Left lung (tissue), 10 donors: ENCODE measurements around the gene GIPC3. TPM values are rescaled to one million over a fixed set of nuclear protein-coding genes. Genes with fewer than 3 reads are reported as not detected.

Source experiments
- ATAC-seq: fragments of 200-7000 bp; cut with Tn5 transposase; one replicate; pipeline ENCODE4 v1.9.1; 2020; ENCODE audit warnings: moderate library complexity
- DNase-seq, 4 donors: peaks; one replicate each; pipeline ENCODE4 v3.0.0-alpha.2; 2013 to 2020
- H3K27ac ChIP-seq, 2 donors: fragments of 200-600 bp; sonication (generic) in 1 of 2; one replicate each; pipeline versions ENCODE4 v1.5.0 to v1.8.0; 2020 to 2021
- H3K27me3 ChIP-seq, 2 donors: fragments of 200-600 bp; sonication (generic) in 1 of 2; one replicate each; pipeline versions ENCODE4 v1.5.0 to v1.8.0; 2020 to 2021
- H3K36me3 ChIP-seq, 2 donors: fragments of 200-600 bp; sonication (generic) in 1 of 2; one replicate each; pipeline versions ENCODE4 v1.5.0 to v1.8.0; 2020 to 2021
- H3K4me1 ChIP-seq, 2 donors: fragments of 200-600 bp; one replicate each; pipeline ENCODE4 v1.8.0; 2021
- H3K4me3 ChIP-seq, 2 donors: fragments of 200-600 bp; sonication (generic) in 1 of 2; one replicate each; pipeline versions ENCODE4 v1.5.0 to v1.8.0; 2020 to 2021; ENCODE audit warnings: mild to moderate bottlenecking in 1 of 2
- H3K9me3 ChIP-seq, 2 donors: fragments of 200-600 bp; sonication (generic) in 1 of 2; one replicate each; pipeline versions ENCODE4 v1.5.0 to v1.8.0; 2020 to 2021
- intact Hi-C, 2 donors: fragments of 100-400 bp; cut with DNase I; formaldehyde crosslinking; loops; one replicate each; pipeline versions ENCODE4 v1.11.2 to v1.14.2; 2022
- polyA plus RNA-seq, 6 donors: library from polyadenylated mRNA; unstranded; fragments of 120-200 nt; gene quantifications; one replicate each; pipeline ENCODE4 v1.2.1, GENCODE V29; 2013; ENCODE audit not compliant: insufficient read length in 6 of 6
- total RNA-seq, 2 donors: library from RNA; stranded (reverse); fragmentation: NEBNext Ultra II Directional; extraction: Animal tissue kit (Norgen Biotek cat#: 25700); gene quantifications; one replicate each; pipeline ENCODE4 v1.2.1, GENCODE V29; 2021
- TF ChIP-seq, protein P1 (sequence below), 2 donors: fragments of 200-600 bp; sonication (generic) in 1 of 2; IDR thresholded peaks; one replicate each; pipeline versions ENCODE4 v1.5.0 to v1.8.0; 2021; ENCODE audit warnings: antibody characterized with exemption in 2 of 2
- donor health status: DM: no; HTN: yes; CAD: no.
- donor health status: DM: no; HTN: no; CAD: no.

GIPC3 gene
- total and polyA plus RNA-seq, 8 donors: 3.1 to 8.5 (median 4.4) TPM

DNA sequence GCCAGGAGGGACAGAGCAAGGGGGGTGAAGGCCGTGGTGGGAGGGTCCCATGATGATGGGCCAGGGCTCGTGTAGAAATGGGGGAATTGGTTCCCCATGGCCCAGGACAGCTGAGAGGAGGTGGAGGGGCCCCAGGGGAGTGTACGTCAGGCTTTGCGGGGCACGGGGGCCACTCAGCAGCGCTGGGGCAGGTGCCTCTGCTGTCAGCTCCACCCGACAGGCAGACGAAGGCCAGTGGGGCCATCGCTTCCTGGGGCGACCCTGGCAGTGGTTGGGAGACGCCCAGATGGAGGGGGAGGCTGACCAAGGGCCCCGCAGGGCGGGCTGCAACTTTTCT lies 48.2 kb upstream of the GIPC3 start:
- H3K27me3 ChIP-seq: no peaks in the 10 kb centered on the region
- ATAC-seq (no peak), DNase-seq (no peak)
- H3K36me3 ChIP-seq: peaks cover 0 to 67% of the 10 kb centered on the region in 2 donors
- H3K4me3 ChIP-seq: no peak overlapping the region
- intact Hi-C loops: no loop called here
- no peaks in the 10 kb centered on the region for H3K9me3 ChIP-seq
- H3K27ac ChIP-seq: no peak overlapping the region
- no peaks in the 10 kb centered on the region for H3K4me1 ChIP-seq
- TF ChIP-seq, protein P1, sequence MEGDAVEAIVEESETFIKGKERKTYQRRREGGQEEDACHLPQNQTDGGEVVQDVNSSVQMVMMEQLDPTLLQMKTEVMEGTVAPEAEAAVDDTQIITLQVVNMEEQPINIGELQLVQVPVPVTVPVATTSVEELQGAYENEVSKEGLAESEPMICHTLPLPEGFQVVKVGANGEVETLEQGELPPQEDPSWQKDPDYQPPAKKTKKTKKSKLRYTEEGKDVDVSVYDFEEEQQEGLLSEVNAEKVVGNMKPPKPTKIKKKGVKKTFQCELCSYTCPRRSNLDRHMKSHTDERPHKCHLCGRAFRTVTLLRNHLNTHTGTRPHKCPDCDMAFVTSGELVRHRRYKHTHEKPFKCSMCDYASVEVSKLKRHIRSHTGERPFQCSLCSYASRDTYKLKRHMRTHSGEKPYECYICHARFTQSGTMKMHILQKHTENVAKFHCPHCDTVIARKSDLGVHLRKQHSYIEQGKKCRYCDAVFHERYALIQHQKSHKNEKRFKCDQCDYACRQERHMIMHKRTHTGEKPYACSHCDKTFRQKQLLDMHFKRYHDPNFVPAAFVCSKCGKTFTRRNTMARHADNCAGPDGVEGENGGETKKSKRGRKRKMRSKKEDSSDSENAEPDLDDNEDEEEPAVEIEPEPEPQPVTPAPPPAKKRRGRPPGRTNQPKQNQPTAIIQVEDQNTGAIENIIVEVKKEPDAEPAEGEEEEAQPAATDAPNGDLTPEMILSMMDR (IDR thresholded peaks at IDR 0.05): no peak

DNA sequence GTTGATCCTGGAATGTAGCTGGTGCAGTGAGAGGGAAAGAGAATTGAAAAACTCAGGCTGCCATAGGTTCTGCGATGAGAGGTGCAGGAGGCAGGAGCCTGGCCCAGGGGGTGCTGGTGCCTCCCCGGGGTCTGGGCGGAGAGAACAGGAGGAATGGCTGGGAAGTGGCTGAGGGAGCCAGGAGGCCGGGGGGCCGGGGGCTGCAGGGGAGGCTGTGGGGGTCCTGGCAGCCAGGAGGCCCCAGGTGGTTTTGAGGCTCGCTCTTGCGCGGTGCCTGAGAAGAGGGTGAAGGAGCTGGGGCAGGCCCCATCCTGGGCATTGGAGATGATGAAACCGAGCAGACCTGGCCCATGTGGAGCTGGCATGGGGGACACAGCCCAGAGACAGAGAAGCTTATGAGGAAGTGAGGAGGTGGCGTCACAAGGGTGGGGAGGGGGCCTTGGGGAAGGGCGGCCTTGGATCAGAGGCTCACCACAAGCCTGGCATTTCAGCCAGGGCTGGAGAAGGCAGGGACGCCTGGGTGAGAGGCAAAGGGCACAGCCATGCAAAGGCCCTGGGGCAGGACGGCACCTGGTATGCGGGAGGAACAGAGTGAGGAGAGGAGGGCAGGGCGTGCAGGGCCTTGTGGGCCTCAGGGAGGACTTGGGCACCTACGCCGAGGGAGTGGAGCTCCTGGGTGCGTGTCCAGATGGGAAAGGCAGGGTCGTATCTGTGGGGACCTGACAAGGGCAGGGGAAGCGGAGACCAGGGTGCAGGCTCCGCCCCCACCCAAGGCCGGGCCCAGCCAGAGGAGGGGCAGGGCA lies 47.6 kb upstream of the GIPC3 start:
- H3K27me3 ChIP-seq: no peaks in the 10 kb centered on the region
- intact Hi-C loops: no loop called here
- H3K36me3 ChIP-seq: peaks cover 0 to 67% of the 10 kb centered on the region in 2 donors

DNA sequence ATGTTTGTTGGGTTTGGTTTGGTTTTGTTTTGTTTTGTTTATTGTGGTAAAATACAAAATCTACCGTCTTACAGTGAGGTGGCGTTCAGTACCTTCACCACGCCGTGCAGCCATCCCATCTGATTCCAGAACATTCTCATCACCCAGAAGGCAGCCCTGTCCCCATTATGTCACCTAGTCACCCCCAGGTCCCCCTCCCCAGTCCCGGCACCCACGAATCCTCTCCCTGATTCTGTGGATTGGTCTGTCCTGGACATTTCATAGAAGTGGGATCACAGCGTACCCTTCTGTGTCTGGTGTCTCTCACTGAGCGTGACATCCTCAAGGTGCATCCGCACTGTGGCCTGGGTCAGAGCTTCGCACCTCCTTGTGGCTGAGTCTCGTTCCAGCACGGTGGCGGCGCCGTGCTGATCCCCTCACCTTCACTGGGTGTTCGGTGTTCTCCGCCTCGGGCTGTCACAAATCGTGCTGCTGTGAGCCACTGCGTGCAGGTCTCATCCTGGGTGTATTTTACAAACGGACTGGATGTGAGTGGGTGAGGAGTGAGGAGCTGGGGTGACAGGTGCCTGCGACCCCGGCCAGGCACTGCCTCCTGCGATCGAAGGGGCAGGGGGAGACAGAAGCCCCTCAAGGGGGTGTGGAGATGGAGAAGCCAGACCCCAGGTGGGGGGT lies 46.9 kb upstream of the GIPC3 start:
- H3K4me3 ChIP-seq: no peak overlapping the region
- no peak for ATAC-seq

More for the DNA sequence above, 47.6 kb upstream of the GIPC3 start:
- Histone ChIP-seq H3K4me3 (no peak overlapping the region), H3K9me3 (no peaks in the 10 kb centered on the region), H3K27ac (peak overlapping the region in 1 of 2 donors; percentile 18), H3K4me1 (no peaks in the 10 kb centered on the region)
- no peak for DNase-seq
- TF ChIP-seq, protein P1 (IDR thresholded peaks at IDR 0.05): no peak
- ATAC-seq: peak; percentile 3

DNA sequence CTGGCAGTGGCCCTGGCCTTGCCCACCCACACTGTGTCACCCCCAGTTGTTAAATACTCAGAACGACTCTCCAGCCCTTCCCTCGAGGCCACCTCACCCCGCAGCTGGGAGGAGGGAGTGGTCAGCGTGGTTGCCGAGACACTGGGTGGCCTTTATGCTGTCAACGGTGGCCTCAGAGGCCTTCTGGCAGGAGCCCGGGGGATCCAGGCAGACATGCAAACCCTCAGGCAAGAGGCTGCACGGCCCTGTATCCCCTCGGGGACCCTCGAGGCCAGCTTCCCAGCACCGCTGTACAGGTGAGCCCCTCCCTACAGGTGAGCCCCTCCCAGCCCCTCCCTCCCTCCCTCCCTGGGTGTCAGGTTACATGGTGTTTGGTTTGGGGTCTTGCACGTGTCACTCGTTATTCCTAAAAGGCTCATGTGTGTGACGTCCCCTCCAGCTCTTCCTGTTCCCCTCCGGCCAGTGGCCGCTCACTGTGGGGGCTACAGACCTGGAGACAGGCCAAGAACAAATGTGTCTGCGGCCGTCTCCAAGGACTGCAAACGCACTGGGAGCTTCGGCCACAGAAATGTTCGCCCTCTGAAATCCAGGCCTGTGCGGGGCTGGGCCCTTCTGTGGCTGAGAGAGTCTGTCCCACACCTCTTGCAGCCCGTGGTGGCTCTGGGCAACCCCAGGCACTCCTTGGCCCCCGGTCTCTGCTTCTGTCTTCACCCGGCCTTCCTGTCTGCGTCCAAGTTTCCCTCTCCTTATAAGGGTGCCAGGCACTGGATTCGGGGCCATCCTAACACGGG lies 46.1 kb upstream of the GIPC3 start, which contains the start of gene TEKTIP1:
Gene TEKTIP1, plus strand, starts transcription at position 210 of the 791 bp plus-strand sequence. Its CDS starts 4 bp downstream, at position 214.
- H3K9me3 ChIP-seq: no peaks in the 10 kb centered on the region
- no peaks in the 10 kb centered on the region for H3K4me1 ChIP-seq
- H3K4me3 ChIP-seq: no peak within 1 kb of the TSS
- peak within 1 kb of the TSS in 1 of 2 donors; percentile 18 for H3K27ac ChIP-seq
- intact Hi-C loops: no loop called here
- DNase-seq: no peak
- TF ChIP-seq, protein P1 (IDR thresholded peaks at IDR 0.05): no peak
- no peak for ATAC-seq
- no peaks in the 10 kb centered on the region for H3K27me3 ChIP-seq
- H3K36me3 ChIP-seq: peaks cover 0 to 67% of the 10 kb centered on the region in 2 donors

More for the DNA sequence above, 46.9 kb upstream of the GIPC3 start:
- Histone ChIP-seq H3K9me3 (no peaks in the 10 kb centered on the region), H3K27me3 (no peaks in the 10 kb centered on the region), H3K27ac (no peak overlapping the region), H3K4me1 (no peaks in the 10 kb centered on the region), H3K36me3 (peaks cover 0 to 67% of the 10 kb centered on the region in 2 donors)
- DNase-seq: no peak
- intact Hi-C loops: no loop called here
- TF ChIP-seq, protein P1 (IDR thresholded peaks at IDR 0.05): no peak
